Heart right ventricle (tissue), 16 donors: ENCODE measurements around the gene P4HTM. TPM values are rescaled to one million over a fixed set of nuclear protein-coding genes. Genes with fewer than 3 reads are reported as not detected.
A peak's percentile ranks its signal among the peaks of the same experiment; 100 is the strongest.

Experiments used
- ATAC-seq, 8 donors: fragments of 200-7000 bp; cut with Tn5 transposase; one replicate each; pipeline ENCODE4 v1.9.1; 2020; ENCODE audit warnings: mild to moderate bottlenecking in 8 of 8, moderate library complexity in 8 of 8, moderate number of reproducible peaks in 1 of 8
- DNase-seq, 2 donors: peaks; one replicate each; pipeline ENCODE4 v3.0.0-alpha.2; 2020
- H3K27ac ChIP-seq, 10 donors: fragments of 200-600 bp; sonication (generic) in 2 of 10; one replicate each; pipeline versions ENCODE4 v1.5.0 to v1.8.0; 2020 to 2022; ENCODE audit warnings: mild to moderate bottlenecking in 3 of 10
- H3K27me3 ChIP-seq, 7 donors: fragments of 200-600 bp; one replicate each; pipeline ENCODE4 v1.8.0; 2021 to 2022; ENCODE audit warnings: mild to moderate bottlenecking in 2 of 7
- H3K36me3 ChIP-seq, 9 donors: fragments of 200-600 bp; sonication (generic) in 1 of 9; one replicate each; pipeline versions ENCODE4 v1.5.0 to v1.8.0; 2020 to 2022; ENCODE audit warnings: mild to moderate bottlenecking in 2 of 9
- H3K4me1 ChIP-seq, 9 donors: fragments of 200-600 bp; sonication (generic) in 1 of 9; one replicate each; pipeline versions ENCODE4 v1.5.0 to v1.8.0; 2020 to 2022; ENCODE audit warnings: mild to moderate bottlenecking in 4 of 9
- H3K4me3 ChIP-seq, 10 donors: fragments of 200-600 bp; sonication (generic) in 2 of 10; one replicate each; pipeline versions ENCODE4 v1.5.0 to v1.8.0; 2020 to 2022; ENCODE audit warnings: mild to moderate bottlenecking in 7 of 10, moderate library complexity in 2 of 10
- H3K9me3 ChIP-seq, 11 donors: fragments of 200-600 bp in 10 of 11; sonication (generic) in 2 of 11; one replicate each; pipeline versions ENCODE4 v1.5.0 to v1.8.0; 2013 to 2022; ENCODE audit warnings: mild to moderate bottlenecking in 2 of 11, control low read depth in 1 of 11, moderate library complexity in 1 of 11
- CTCF ChIP-seq, 9 donors: fragments of 200-600 bp; sonication (generic) in 2 of 9; IDR thresholded peaks; one replicate each; pipeline versions ENCODE4 v1.5.0 to v1.8.0; 2021 to 2022; ENCODE audit warnings: antibody characterized with exemption in 9 of 9, mild to moderate bottlenecking in 5 of 9, moderate library complexity in 1 of 9
- WGBS, 2 donors: extraction: QIAGEN DNeasy Blood & Tissue Kit; methylation state at CpG; one replicate each; pipeline ENCODE4 v1.1.7; 2013; ENCODE audit warnings: inconsistent platforms in 1 of 2; 5-methylcytosine and 5-hydroxymethylcytosine counted together
- intact Hi-C, 10 donors: fragments of 100-400 bp; cut with DNase I; formaldehyde crosslinking; loops; one replicate each; pipeline versions ENCODE4 v1.11.1 to v1.14.2; 2022
- polyA plus RNA-seq, 2 donors: library from polyadenylated mRNA; stranded (reverse); fragments of 200-250 nt; gene quantifications; one replicate each; pipeline ENCODE4 v1.2.3, GENCODE V29; 2013
- total RNA-seq, 10 donors: library from RNA; stranded (reverse); fragmentation: NEBNext Ultra II Directional in 3 of 10; extraction: Animal tissue kit (Norgen Biotek cat#: 25700) in 3 of 10; gene quantifications; one replicate each; pipeline versions ENCODE4 v1.2.1 to v1.2.4, GENCODE V29; 2021 to 2023
- donor health status: Arrhythmogenic right ventricular cardiomyopathy.
- donor health status: ischemic (EF 13 %, LVEDD 7.1; RV severe dilation, severe dysfunction).
- donor health status: healthy with polysubstance abuse.
- donor health status: DM: no; HTN: yes; CAD: no.
- donor health status: DM: no; HTN: no; CAD: no.
- donor health status: ischemic (EF 25% LVEDD 6.9; RV normal size, moderate dysfunction).
- donor health status: ischemic (EF 25% LVEDD 5.7; RV mildly dilated, moderate dysfunction).
- donor health status: healthy.
- donor health status: DM: yes; HTN: yes; CAD: no.
- donor health status: Ischemic cardiomyopathy.
- donor health status: ischemic (EF 35%, LVEDD 5.7; RV mildly dilated, moderate dysfunction).
- donor health status: nonischemic (EF 11% LVEDD 7.7; RV severe dilation, severe dysfunction).
- donor health status: DM: yes; HTN: yes; CAD: no.
- donor health status: PGD.
- donor health status: ischemic (EF 29% LVEDD 5.4; RV normal size, mild dysfunction).
- donor health status: nonischemic (EF 23%, LVEDD 6.1; RV moderate dilation, normal function).

P4HTM gene
- total and polyA plus RNA-seq, 12 donors = 23.8 to 41.7 (median 30.5) TPM

DNA sequence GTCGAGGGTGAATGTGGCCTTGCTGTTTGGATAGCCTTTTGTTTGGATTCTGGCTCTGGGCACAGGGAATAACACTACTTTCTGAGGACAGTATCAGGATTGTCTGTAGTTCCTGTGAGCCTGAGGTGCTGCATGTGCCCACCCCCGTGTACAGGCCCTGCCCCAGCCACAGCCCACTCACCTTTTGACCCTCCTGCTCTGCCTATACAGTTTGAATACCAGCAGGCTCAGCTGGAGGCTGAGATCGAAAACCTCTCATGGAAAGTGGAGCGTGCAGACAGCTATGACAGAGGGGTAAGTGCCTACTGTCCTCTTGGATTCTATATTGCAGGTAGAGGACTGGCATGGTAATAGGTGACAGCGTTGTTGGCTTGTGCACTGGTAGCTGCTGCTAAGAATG, 7.4 kb upstream of the P4HTM start:
- no peak for TF ChIP-seq CTCF (IDR thresholded peaks at IDR 0.05)
- Histone ChIP-seq H3K4me3 (no peak overlapping the region), H3K4me1 (peaks cover 0 to 16% (median 0%) of the 10 kb centered on the region in 9 donors), H3K36me3 (peaks cover 0 to 94% (median 57%) of the 10 kb centered on the region in 9 donors), H3K27ac (peak overlapping the region in 1 of 10 donors; percentile 15), H3K9me3 (no peaks in the 10 kb centered on the region), H3K27me3 (no peaks in the 10 kb centered on the region)
- ATAC-seq (no peak), DNase-seq (no peak)
- intact Hi-C loops = no loop called here
- 72 to 80% methylated on average over 5 of the region's 5 CpGs for WGBS, 2 donors

GRCh38 chr3:48983096-48983495, 6.9 kb upstream of the P4HTM start:
- intact Hi-C loops = no loop called here
- ATAC-seq (no peak), DNase-seq (no peak)
- Histone ChIP-seq H3K27ac (peak overlapping the region in 1 of 10 donors; percentile 31), H3K4me3 (no peak overlapping the region), H3K27me3 (no peaks in the 10 kb centered on the region), H3K9me3 (no peaks in the 10 kb centered on the region), H3K4me1 (peaks cover 0 to 16% (median 0%) of the 10 kb centered on the region in 9 donors), H3K36me3 (peaks cover 0 to 90% (median 55%) of the 10 kb centered on the region in 9 donors)
- no peak for TF ChIP-seq CTCF (IDR thresholded peaks at IDR 0.05)
- WGBS, 2 donors = 83 to 88% methylated on average over 4 of the region's 4 CpGs

GRCh38 chr3:48984663-48985062, 5.4 kb upstream of the P4HTM start:
- no peak overlapping the region for H3K4me3 ChIP-seq
- no peak for TF ChIP-seq CTCF (IDR thresholded peaks at IDR 0.05)
- H3K27me3 ChIP-seq = no peaks in the 10 kb centered on the region
- peaks cover 8 to 27% (median 11%) of the 10 kb centered on the region in 9 donors for H3K4me1 ChIP-seq
- H3K27ac ChIP-seq = no peak overlapping the region
- intact Hi-C loops = loop anchor here in 5 of 10 donors (5.0 kb wide), 3 partner anchors 108 to 468 kb away; partner anchors contain the start of gene QRICH1 (in 2 of the 5)
- DNase-seq (no peak), ATAC-seq (no peak)
- H3K36me3 ChIP-seq = peaks cover 0 to 76% (median 51%) of the 10 kb centered on the region in 9 donors
- H3K9me3 ChIP-seq = no peaks in the 10 kb centered on the region

DNA sequence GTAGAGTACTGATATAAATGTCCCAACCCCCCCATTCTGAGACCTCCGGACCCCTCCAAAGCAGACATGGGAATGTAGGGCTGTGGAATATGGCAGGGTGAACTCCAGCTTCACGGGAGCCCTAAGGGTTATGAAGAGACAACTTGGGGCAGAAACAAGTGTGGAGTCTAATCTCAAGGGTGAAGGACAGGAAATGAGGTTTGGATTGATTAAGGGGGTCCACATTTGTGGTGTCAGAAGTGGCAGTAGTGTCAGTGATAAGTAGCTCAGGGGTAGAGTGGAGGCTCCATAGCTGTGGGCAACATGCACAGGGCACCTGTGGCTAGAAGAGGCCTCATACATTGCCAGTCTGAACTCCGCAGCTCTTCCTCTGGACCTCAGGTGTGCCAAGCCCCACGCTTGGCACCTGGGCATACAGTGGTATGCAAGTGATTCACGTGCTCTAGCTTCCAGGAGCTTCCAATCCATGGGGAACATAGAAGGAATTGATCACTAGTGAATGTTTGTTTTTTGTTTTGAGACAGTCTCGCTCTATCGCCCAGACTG, 4.1 kb upstream of the P4HTM start:
- Histone ChIP-seq H3K9me3 (no peaks in the 10 kb centered on the region), H3K4me1 (peaks cover 8 to 23% (median 16%) of the 10 kb centered on the region in 9 donors), H3K27me3 (no peaks in the 10 kb centered on the region), H3K27ac (no peak overlapping the region), H3K4me3 (no peak overlapping the region), H3K36me3 (peaks cover 0 to 64% (median 39%) of the 10 kb centered on the region in 9 donors)
- intact Hi-C loops = loop anchor here in 5 of 10 donors (5.0 kb wide), 3 partner anchors 106 to 466 kb away; partner anchors contain the start of gene QRICH1 (in 2 of the 5)
- ATAC-seq = no peak
- WGBS, 2 donors = 87 to 94% methylated on average over 7 of the region's 7 CpGs
- TF ChIP-seq CTCF (IDR thresholded peaks at IDR 0.05) = no peak
- DNase-seq = no peak
